ENCODE measurements around the gene KLHL29. TPM values are rescaled to one million over a fixed set of nuclear protein-coding genes. Genes with fewer than 3 reads are reported as not detected.

KLHL29 gene
- total and polyA plus RNA-seq, 2 experiments from 2014 or later, result 1.5 to 6.5 TPM

DNA sequence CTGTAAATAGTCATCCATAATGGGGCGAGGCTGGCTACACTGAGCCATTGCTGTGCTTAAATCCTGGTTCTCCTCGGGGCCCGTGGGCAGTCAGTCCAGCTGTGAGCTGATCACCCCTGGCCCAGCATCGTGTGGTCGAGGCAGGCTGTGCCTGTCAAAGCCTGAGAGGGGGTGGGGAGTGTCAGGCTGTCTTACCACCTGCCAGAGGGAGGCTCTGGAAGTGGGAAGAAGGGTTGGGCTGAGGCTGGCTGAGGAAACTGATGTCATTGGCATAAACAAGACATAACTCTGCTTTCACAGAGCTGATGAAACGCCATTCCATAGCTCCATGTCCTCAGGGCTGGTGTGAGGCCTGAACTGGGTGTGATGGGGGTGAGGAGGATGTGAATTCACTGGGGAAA is 49.7 kb downstream of the KLHL29 start (continued):
- TF ChIP-seq ZNF462 (CRISPR knock-in tag; IDR thresholded peaks at IDR 0.05) (no peak), ZNF114 (CRISPR knock-in tag; IDR thresholded peaks at IDR 0.05) (no peak)

GRCh38 chr2:23435250-23436035 is 50.5 kb downstream of the KLHL29 start:
- Histone ChIP-seq H2AFZ (no peak overlapping the region), H4K20me1 (replicated peaks; ENCODE audit: insufficient read depth) (no peaks in the 10 kb centered on the region), H3F3A (replicated peaks; ENCODE audit: low read depth) (no peaks in the 10 kb centered on the region), H3K4me1 (ENCODE audit: insufficient read depth) (peaks cover 14% of the 10 kb centered on the region; the same call in 1 of the 2 replicates), H3K27ac (ENCODE audit: low read depth) (0 out of 2 replicates have a peak overlapping the region, but pooled peaks have one; percentile 21), H3K36me3 (ENCODE audit: insufficient read depth) (no peaks in the 10 kb centered on the region), H3K4me3 (no peak overlapping the region), H3K4me2 (peak overlapping the region; percentile 42; the same call in 1 of the 2 replicates), H3K9me2 (ENCODE audit: insufficient read depth) (no peaks in the 10 kb centered on the region), H3K27me3 (ENCODE audit: insufficient read depth) (no peaks in the 10 kb centered on the region), H3K79me2 (replicated peaks; ENCODE audit: insufficient read depth) (no peaks in the 10 kb centered on the region)
- no peak for ATAC-seq
- TF ChIP-seq, protein P1, sequence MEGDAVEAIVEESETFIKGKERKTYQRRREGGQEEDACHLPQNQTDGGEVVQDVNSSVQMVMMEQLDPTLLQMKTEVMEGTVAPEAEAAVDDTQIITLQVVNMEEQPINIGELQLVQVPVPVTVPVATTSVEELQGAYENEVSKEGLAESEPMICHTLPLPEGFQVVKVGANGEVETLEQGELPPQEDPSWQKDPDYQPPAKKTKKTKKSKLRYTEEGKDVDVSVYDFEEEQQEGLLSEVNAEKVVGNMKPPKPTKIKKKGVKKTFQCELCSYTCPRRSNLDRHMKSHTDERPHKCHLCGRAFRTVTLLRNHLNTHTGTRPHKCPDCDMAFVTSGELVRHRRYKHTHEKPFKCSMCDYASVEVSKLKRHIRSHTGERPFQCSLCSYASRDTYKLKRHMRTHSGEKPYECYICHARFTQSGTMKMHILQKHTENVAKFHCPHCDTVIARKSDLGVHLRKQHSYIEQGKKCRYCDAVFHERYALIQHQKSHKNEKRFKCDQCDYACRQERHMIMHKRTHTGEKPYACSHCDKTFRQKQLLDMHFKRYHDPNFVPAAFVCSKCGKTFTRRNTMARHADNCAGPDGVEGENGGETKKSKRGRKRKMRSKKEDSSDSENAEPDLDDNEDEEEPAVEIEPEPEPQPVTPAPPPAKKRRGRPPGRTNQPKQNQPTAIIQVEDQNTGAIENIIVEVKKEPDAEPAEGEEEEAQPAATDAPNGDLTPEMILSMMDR (conservative IDR thresholded peaks at IDR 0.05; ENCODE audit: low read depth in 2 of 2), result no peak
- TF ChIP-seq CREB1 (CRISPR knock-in tag; IDR thresholded peaks at IDR 0.05; ENCODE audit: low read depth) (no peak), ZNF114 (CRISPR knock-in tag; IDR thresholded peaks at IDR 0.05) (no peak), POLR2AphosphoS5 (IDR thresholded peaks at IDR 0.05; ENCODE audit: low read depth) (no peak), JUNB (IDR thresholded peaks at IDR 0.05; ENCODE audit: unreplicated experiment) (no peak)
- Mint-ChIP-seq H3K36me3 (ENCODE audit: low read depth) (0 out of 3 replicates have a peak, but pooled peaks cover 2% of the 10 kb centered on the region), H3K27ac (no peak overlapping the region), H3K4me3 (no peak overlapping the region), H3K9me3 (peaks cover 3% of the 10 kb centered on the region; the same call in 2 of the 3 replicates), H3K27me3 (ENCODE audit: insufficient read depth, low read depth, poor library complexity) (peaks cover 4% of the 10 kb centered on the region), H3K4me1 (peaks cover 32% of the 10 kb centered on the region)
- no peak for DNase-seq (ENCODE audit: low spot score)
